Mucosa of rectum (tissue), 2 donors: ENCODE data around the gene ALS2CL.

Source experiments
- H3K27ac ChIP-seq, 2 donors: one replicate each; pipeline ENCODE4 v1.7.0; 2013; ENCODE audit warnings: inconsistent platforms in 2 of 2, low read depth in 2 of 2, low read length in 2 of 2
- H3K27me3 ChIP-seq, 2 donors: one replicate each; pipeline ENCODE4 v1.7.0; 2013; ENCODE audit warnings: low read length in 2 of 2; ENCODE audit not compliant: control insufficient read depth in 2 of 2, insufficient read depth in 2 of 2
- H3K36me3 ChIP-seq, 2 donors: one replicate each; pipeline ENCODE4 v1.7.0; 2013; ENCODE audit warnings: low read length in 2 of 2; ENCODE audit not compliant: control insufficient read depth in 2 of 2, insufficient read depth in 2 of 2
- H3K4me1 ChIP-seq, 2 donors: one replicate each; pipeline ENCODE4 v1.7.0; 2013; ENCODE audit warnings: low read length in 2 of 2, mild to moderate bottlenecking in 1 of 2; ENCODE audit not compliant: control insufficient read depth in 2 of 2, insufficient read depth in 2 of 2
- H3K4me3 ChIP-seq, 2 donors: one replicate each; pipeline ENCODE4 v1.7.0; 2013; ENCODE audit warnings: low read length in 2 of 2
- H3K9ac ChIP-seq, 2 donors: one replicate each; pipeline ENCODE4 v1.7.0; 2013; ENCODE audit warnings: low read length in 2 of 2, low read depth in 1 of 2, mild to moderate bottlenecking in 1 of 2
- H3K9me3 ChIP-seq, 2 donors: one replicate each; pipeline ENCODE4 v1.7.0; 2013; ENCODE audit warnings: low read length in 2 of 2; ENCODE audit not compliant: control insufficient read depth in 2 of 2
- donor health status: healthy.
- donor health status: Normal muscosa, but diverticular disease.

ALS2CL gene

GRCh38 chr3:46694520-46694919, 1.0 kb upstream of the ALS2CL start:
- Histone ChIP-seq H3K36me3 (no peaks in the 10 kb centered on the region), H3K27ac (no peak overlapping the region), H3K9me3 (no peaks in the 10 kb centered on the region), H3K4me3 (no peak overlapping the region), H3K4me1 (peaks cover 36 to 38% of the 10 kb centered on the region in 2 donors), H3K27me3 (no peaks in the 10 kb centered on the region), H3K9ac (no peak overlapping the region)

- no peaks in the 10 kb centered on the region for H3K27me3 ChIP-seq
- H3K9me3 ChIP-seq: no peaks in the 10 kb centered on the region
- peak overlapping the region; percentile 14 to 67 for H3K9ac ChIP-seq
- peak overlapping the region; percentile 56 for H3K4me3 ChIP-seq
- H3K36me3 ChIP-seq: peaks cover 0 to 2% of the 10 kb centered on the region in 2 donors
- peak overlapping the region; percentile 18 to 52 for H3K27ac ChIP-seq
- H3K4me1 ChIP-seq: peaks cover 36 to 38% of the 10 kb centered on the region in 2 donors
Measured at GRCh38 chr3:46693892-46694226, 380 bp upstream of the ALS2CL start.

DNA sequence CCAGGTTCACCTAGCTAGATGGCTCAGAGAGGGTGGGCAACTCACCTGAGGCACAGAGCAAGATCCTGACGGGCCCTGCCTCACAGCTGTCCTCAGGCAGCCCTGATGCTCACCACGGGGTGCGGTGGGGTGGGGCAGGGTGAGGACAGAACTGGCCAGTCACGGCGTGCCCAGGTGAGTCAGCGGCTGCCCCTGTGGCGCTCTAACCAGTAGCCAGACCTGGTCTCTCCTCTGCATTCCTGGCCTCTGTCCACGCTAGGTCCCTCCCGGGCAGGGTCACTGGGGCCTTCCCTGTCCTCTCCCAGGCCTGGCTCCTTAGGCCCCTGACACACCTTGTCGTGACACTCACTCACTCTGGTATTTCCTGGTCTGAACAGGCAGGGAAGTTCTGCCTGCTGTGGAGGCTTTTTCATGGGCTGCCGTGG, 901 bp downstream of the ALS2CL start:
- peak overlapping the region; percentile 88 to 93 for H3K27ac ChIP-seq
- peak overlapping the region; percentile 91 to 94 for H3K9ac ChIP-seq
- peaks cover 36 to 38% of the 10 kb centered on the region in 2 donors for H3K4me1 ChIP-seq
- H3K27me3 ChIP-seq: no peaks in the 10 kb centered on the region
- peaks cover 2 to 10% of the 10 kb centered on the region in 2 donors for H3K36me3 ChIP-seq
- peak overlapping the region; percentile 80 to 90 for H3K4me3 ChIP-seq
- no peaks in the 10 kb centered on the region for H3K9me3 ChIP-seq

- peak overlapping the region in 1 of 2 donors; percentile 20 for H3K4me3 ChIP-seq
- no peaks in the 10 kb centered on the region for H3K27me3 ChIP-seq
- H3K27ac ChIP-seq: peak overlapping the region; percentile 61 to 68
- H3K9me3 ChIP-seq: no peaks in the 10 kb centered on the region
- H3K4me1 ChIP-seq: peaks cover 33 to 34% of the 10 kb centered on the region in 2 donors
- peaks cover 4 to 23% of the 10 kb centered on the region in 2 donors for H3K36me3 ChIP-seq
- H3K9ac ChIP-seq: peak overlapping the region in 1 of 2 donors; percentile 48
Measured at GRCh38 chr3:46690798-46691197, 2.7 kb downstream of the ALS2CL start.

- Histone ChIP-seq H3K9ac (no peak overlapping the region), H3K36me3 (peaks cover 12 to 46% of the 10 kb centered on the region in 2 donors), H3K4me3 (no peak overlapping the region), H3K27ac (no peak overlapping the region), H3K4me1 (peaks cover under 1 to 3% of the 10 kb centered on the region in 2 donors), H3K27me3 (no peaks in the 10 kb centered on the region), H3K9me3 (no peaks in the 10 kb centered on the region)
Measured at GRCh38 chr3:46685446-46685845, 8.0 kb downstream of the ALS2CL start.

DNA sequence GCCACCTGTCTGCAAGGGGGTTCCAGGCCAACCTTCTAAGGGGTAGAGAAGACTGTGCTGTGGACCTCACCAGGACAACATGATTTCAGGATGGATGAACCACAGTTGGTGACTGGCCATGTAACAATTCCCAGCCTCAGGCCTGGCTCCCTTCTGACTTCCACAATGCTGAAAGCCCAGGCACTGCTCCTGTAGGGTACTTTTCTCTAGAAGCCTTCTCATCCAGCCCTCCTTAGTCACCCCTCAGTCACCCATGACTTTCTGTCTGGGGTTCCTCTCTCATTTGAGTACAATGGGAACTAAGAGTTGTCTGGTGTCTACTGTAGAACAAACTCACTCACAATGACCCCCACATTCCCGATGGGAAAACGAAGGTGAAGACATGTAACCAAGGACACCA, 8.6 kb downstream of the ALS2CL start:
- Histone ChIP-seq H3K27ac (no peak overlapping the region), H3K4me3 (no peak overlapping the region), H3K9me3 (no peaks in the 10 kb centered on the region), H3K4me1 (no peaks in the 10 kb centered on the region), H3K36me3 (peaks cover 12 to 48% of the 10 kb centered on the region in 2 donors), H3K27me3 (no peaks in the 10 kb centered on the region), H3K9ac (no peak overlapping the region)

DNA sequence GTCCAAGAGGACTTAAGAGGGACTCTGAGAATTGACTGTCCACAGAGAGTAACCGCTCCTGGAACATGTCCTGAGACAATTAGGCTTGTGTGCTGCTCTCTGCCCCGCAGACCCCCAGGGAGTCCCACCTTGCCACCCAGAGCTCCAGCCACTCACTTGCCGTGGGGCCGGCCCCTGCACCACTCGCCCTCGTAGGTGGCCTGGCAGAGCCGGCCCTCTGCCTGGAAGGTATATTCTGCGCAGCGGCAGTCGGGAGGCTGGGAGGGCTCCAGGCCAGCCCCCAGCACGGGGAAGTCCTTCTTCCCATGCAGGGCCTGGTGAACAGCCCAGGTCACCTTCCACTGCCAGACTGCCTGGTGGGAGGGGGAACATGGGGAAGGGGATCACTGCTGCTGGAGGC, 10.5 kb downstream of the ALS2CL start:
- no peaks in the 10 kb centered on the region for H3K4me1 ChIP-seq
- H3K27ac ChIP-seq: no peak overlapping the region
- peaks cover 10 to 42% of the 10 kb centered on the region in 2 donors for H3K36me3 ChIP-seq
- no peak overlapping the region for H3K4me3 ChIP-seq
- no peak overlapping the region for H3K9ac ChIP-seq
- no peaks in the 10 kb centered on the region for H3K27me3 ChIP-seq
- no peaks in the 10 kb centered on the region for H3K9me3 ChIP-seq

GRCh38 chr3:46681856-46682540, 11.5 kb downstream of the ALS2CL start:
- Histone ChIP-seq H3K27me3 (no peaks in the 10 kb centered on the region), H3K9ac (no peak overlapping the region), H3K27ac (no peak overlapping the region), H3K4me3 (no peak overlapping the region), H3K4me1 (peaks cover 0 to 3% of the 10 kb centered on the region in 2 donors), H3K9me3 (no peaks in the 10 kb centered on the region), H3K36me3 (peaks cover 8 to 39% of the 10 kb centered on the region in 2 donors)

DNA sequence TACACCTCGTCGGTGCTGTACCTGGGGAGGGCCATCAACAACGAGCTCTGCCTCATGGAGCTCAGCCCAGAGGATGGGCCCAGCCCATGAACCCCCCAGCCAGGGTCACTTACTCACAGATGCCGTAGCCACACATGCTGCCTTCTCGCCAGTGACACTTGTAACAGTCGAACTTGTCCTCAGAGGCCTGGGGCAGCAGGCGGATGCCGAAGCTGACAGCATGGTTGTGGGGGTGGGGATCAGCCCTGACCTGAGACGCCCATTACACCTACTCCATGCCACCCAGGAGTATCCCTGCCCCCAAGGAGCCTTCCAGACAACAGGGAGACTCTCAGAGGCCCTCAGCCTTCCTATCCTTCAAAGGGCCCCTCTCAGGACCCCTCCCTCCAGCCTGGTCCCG, 12.1 kb downstream of the ALS2CL start:
- no peak overlapping the region for H3K9ac ChIP-seq
- H3K9me3 ChIP-seq: no peaks in the 10 kb centered on the region
- peaks cover 0 to 3% of the 10 kb centered on the region in 2 donors for H3K4me1 ChIP-seq
- no peak overlapping the region for H3K4me3 ChIP-seq
- H3K27ac ChIP-seq: no peak overlapping the region
- H3K27me3 ChIP-seq: no peaks in the 10 kb centered on the region
- peaks cover 8 to 34% of the 10 kb centered on the region in 2 donors for H3K36me3 ChIP-seq

GRCh38 chr3:46680298-46680826, 13.1 kb downstream of the ALS2CL start:
- H3K36me3 ChIP-seq: peaks cover 8 to 24% of the 10 kb centered on the region in 2 donors
- no peak overlapping the region for H3K27ac ChIP-seq
- H3K4me3 ChIP-seq: no peak overlapping the region
- H3K9ac ChIP-seq: no peak overlapping the region
- H3K27me3 ChIP-seq: no peaks in the 10 kb centered on the region
- H3K9me3 ChIP-seq: no peaks in the 10 kb centered on the region
- peaks cover 0 to 3% of the 10 kb centered on the region in 2 donors for H3K4me1 ChIP-seq
